GM18870 (cell line): ENCODE data around the gene MRPL53.

Experiments used
- ATAC-seq: cut with Tn5 transposase; IDR thresholded peaks from one replicate; pipeline ENCODE4 v1.9.1; 2021; ENCODE audit warnings: moderate library complexity; ENCODE audit not compliant: unreplicated experiment

MRPL53 gene

GRCh38 chr2:74472086-74472944 is at the start of gene MRPL53:
MRPL53 (minus strand) TSS chr2:74472680; CDS start chr2:74472660, 20 bp downstream.
- ATAC-seq, result peak; percentile 60

GRCh38 chr2:74516650-74517049 is 44.2 kb upstream of the MRPL53 start:
- no peak for ATAC-seq

GRCh38 chr2:74515981-74516633 is 43.6 kb upstream of the MRPL53 start:
- ATAC-seq, result no peak

DNA sequence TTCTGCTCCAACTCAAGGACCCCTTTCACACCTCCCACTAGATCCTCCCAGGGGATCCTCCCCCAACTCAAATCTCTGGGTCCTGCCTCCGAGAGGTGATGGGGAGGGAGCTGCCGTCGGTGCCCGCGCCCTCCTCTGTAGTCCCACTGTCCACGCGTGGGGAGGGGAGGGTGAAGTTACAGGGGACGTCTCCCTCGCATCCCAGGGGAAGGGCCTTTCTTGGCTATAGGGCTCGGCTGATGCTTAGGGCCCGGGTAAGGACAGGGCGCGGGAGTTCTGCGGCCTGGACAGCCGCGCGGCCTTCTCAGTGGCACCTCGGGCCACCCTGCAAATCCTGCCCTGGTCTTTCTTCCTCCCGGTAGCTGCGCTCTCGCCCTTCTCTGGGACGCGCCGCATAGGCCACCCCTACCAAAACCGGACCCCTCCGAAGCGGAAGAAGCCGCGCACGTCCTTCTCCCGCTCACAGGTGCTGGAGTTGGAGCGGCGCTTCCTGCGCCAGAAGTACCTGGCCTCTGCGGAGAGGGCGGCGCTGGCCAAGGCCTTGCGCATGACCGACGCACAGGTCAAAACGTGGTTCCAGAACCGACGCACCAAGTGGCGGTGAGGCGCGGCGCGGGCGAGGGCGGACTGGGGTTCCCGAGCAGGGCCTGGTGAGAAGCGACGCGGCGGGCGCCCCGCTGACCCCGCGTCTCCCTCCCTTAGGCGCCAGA is 42.9 kb upstream of the MRPL53 start:
- ATAC-seq, result no peak

DNA sequence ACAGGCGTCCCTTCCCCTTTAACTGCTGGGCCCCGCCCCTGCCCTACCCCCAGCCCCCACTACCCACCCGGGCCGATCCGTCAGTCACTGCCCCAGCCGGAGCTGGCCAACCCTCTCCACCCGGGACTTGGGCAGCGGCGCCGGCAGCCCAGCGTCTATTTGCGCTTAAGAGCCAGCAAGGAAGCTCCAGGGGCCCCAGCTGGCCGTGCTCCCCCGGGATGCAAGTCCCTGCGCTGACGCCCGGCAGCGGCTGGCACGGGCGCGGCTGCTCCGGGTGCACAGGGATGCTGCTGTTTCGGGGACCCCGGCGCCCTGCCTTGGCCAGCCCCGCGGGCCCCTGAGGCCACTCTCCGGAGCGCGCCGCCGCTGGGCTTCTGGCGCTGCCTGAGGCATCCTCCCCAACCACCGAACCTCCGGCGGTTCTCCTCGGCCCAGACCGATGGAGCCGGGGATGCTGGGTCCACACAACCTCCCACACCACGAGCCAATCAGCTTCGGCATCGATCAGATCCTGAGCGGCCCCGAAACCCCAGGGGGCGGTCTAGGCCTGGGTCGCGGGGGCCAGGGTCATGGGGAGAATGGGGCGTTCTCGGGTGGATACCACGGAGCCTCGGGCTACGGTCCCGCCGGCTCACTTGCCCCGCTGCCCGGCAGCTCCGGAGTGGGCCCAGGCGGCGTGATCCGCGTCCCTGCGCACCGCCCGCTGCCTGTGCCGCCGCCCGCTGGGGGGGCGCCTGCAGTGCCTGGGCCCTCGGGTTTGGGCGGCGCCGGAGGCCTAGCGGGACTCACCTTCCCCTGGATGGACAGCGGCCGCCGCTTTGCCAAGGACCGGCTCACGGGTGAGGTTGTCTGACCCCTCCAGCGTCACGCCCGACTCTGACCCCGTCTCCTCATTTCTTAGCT is 42.1 kb upstream of the MRPL53 start, which contains the start of gene TLX2:
Gene TLX2, plus strand, starts transcription at position 83 of the 903 bp plus-strand sequence. Its CDS starts 357 bp downstream, at position 440.
- no peak for ATAC-seq

DNA sequence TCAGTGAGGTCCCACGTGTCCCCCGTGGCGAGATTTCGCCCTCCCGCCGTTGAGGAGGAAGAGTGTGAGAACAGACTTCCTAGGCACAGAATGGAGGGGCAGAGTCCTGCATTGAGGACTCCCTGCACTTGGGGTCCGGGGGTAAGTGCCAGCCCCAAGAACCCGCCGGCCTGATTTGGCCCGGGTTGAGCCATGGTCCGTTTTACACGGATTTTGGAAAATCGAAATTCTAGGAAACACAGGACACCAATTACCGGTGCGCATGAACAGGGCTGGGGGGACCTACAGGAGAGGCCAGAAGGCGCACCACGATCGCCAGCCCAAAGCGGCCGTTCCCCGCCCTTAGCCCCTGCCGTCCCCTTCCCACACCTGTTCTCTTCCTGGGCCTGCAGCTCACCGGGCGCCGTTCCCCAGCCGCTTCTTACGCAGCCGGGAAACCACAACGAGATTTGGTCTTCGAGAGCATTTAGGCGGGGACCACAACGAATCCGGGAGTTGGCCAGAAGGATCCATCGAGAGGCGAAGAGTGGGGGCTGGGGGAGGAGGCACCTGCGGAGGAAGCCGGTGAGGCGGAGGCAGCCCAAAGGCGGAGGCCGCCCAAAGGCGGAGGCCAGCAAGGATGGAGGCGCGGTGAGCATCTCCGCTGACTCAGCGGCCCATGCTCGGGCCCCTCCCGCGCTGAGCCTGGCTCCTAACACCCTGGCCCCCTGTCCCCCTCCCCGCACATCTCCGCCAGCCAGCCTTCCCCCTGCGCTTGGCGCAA is 41.3 kb upstream of the MRPL53 start:
- ATAC-seq, result no peak

DNA sequence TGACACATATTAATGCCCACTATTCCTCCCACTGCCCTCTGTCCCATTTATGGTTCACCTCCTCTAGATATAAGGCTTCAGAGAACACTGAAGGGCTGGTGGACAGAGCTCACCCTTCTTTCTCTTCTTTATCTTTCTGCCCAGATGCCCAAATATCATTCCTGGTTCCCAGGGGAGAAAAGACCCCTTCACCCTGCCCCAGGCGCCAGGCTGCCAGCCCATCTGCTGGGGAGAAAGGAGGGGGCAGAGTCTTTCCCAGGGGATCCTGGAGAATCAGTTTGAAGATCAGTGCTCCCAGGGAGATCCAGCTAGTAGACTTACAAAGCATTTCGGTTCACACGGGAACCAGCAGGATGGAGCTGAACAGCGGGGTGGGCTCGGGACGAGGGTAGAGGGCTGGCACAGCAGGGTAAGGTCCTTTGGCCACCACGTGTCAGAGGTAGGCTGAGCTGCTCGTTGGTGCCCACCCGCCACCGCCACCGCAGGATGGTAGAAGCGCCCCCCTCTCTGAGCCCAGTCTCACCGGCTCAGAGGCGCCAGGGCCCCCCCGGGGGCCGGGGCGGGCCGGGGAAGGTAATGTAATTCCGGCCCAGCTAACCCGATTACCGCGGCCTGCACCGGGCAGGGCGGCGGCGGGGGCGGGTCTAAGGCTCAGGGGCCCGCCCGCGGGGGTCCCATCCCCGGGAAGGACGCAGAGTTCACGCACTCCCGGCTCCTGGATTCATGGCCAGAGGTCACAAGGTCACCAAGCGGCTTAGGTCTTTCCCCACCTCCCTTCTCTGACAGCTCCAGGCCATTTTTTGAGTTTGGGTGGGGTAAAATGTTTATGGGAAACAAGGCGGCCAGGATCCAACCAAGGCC is 40.5 kb upstream of the MRPL53 start:
- no peak for ATAC-seq

GRCh38 chr2:74511104-74511989 is 38.9 kb upstream of the MRPL53 start:
- ATAC-seq, result no peak

GRCh38 chr2:74510272-74510671 is 37.8 kb upstream of the MRPL53 start:
- no peak for ATAC-seq

- ATAC-seq, result no peak
Observed at GRCh38 chr2:74507926-74508520, 35.5 kb upstream of the MRPL53 start.

DNA sequence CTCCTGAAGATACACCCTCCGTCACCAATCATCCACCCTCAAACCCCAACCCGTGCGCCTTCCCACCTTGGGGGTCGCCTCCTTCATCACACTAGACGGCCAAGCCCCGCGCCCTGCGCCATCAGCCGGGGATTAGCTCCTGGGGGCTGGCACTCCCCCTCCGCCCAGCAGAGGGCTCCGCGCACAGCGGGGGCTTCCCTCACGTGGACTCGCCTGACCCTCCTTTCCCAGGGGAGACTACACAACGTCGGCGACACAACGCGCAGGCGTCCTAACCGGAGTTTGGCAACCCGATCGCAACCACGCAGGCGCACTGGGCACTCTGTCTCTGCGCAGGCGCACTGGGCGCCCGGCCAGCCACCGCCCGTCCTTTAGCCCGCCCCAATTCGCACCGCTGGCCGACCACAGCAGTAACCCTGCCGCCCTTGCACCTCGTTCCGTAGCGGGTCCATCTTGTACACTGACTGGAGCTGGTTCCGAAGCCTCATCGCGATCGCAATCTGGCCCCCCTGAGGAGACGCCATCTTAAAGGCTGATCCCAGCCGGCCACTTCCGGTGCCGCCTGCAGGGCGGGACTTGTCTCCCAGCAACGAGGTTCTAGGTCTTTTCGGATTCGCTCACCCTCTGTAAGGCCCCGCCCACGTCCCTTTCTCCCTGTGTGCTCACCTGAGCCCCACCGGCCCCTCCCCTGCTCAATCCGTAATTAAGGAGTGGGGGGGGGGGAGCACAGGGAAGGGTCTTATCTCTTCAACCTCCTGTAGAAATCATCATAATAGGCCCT is 34.9 kb upstream of the MRPL53 start, which contains the start of gene PCGF1:
Gene PCGF1, minus strand, starts transcription at position 551 of the 781 bp plus-strand sequence. Its CDS starts 27 bp downstream, at position 524.
- ATAC-seq, result peak; percentile 91

DNA sequence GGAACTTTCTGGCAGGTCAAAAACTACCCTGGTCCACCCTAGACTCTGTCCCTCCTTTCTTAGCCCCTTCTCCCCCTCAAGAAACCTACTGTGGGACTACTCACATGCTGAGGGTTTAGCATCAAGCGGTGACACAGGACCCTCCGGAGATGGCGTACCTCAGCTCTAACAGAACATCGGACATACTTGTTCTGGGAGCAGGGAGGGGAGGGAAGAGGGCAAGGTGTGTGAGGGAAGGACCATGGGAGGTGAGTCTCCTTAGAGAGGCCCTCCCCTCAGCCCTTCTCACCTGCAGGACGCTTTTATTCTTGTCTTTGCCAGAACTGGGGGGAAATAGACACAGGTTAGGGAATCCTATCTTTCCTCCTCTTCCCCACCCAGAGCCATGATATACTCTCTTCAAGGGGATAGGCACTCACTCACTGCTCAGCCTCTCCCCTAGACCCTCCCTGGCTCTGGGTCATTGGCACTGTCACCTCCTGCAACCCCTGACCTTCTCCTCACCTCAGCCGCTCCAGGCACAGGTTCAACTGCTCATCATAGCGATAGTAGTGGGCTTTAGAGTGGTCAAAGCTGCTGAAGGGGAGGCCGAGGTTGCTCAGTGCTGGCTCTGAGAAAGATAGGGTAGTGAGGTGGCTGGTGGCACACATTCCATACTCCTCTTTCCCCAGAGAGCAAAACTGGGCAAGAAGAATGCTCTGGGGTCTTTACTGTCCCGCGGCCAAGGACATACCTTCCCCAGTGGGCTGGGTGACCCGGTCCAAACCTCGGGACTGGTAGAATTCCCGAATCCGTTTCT is 33.2 kb upstream of the MRPL53 start:
- no peak for ATAC-seq

GRCh38 chr2:74504591-74504990 is 32.1 kb upstream of the MRPL53 start:
- no peak for ATAC-seq

DNA sequence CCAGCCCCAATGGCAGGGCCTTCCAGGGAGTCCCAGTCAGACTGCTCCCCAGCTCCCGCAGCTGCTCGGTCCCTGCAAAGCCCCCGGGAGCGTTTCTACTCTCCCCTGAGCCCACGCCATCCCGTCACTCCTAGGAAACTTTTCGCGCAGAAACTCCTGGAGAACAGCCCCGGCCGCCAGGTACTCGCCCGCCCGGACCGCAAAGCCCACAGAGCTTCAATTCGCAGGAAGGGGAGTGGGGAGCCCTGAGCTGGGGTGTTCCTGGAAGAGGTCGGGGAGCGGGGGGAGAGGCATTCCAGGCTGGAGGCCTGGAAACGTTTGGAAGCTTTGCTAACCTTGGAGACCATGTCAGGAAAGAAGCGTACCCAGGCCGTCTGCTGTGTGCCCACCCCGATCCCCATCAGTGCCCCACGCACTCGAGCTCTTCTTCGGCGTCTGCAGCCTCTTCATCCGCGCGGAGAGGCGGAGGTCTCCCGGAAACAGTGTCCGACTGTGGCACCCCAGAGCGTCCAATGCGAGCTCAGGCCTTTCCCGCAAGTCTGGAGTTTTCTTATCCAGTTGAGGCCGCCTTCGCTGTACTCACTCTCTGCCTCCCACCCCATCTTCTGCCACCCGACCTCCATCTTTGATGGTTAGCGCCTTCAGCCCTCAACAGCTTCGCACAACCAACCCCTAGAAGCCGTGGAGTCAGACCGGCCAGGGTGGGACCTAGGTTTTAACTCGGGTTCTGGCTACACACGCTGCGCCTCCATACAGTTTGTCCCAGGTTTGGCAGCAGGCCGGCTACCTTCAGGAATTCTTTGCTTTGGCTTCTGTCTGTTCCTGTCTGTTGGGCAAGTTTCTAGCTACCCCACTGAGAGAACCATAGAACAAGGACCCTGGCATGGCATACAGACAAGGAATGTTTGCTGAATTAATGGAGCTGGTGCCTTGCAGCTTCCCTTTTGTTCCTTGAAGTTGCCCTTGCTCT is 31.3 kb upstream of the MRPL53 start:
- ATAC-seq, result no peak
